Activated naive CD8-positive, alpha-beta T cell (primary cell): ENCODE data around the gene PCDH17.

Experiments used
- H3K27ac Mint-ChIP-seq: one replicate; pipeline ENCODE4 v1.8.0; 2021; ENCODE audit warnings: mixed read lengths
- H3K27me3 Mint-ChIP-seq: one replicate; pipeline ENCODE4 v1.8.0; 2021; ENCODE audit warnings: mixed read lengths
- H3K36me3 Mint-ChIP-seq: one replicate; pipeline ENCODE4 v1.8.0; 2021; ENCODE audit warnings: mixed read lengths
- H3K4me1 Mint-ChIP-seq: one replicate; pipeline ENCODE4 v1.8.0; 2021; ENCODE audit warnings: low read depth, mixed read lengths
- H3K4me3 Mint-ChIP-seq: one replicate; pipeline ENCODE4 v1.8.0; 2021; ENCODE audit warnings: mild to moderate bottlenecking, mixed read lengths
- H3K9me3 Mint-ChIP-seq: one replicate; pipeline ENCODE4 v1.8.0; 2021; ENCODE audit warnings: low read depth, mixed read lengths

PCDH17 gene

GRCh38 chr13:57631596-57632275 is at the start of gene PCDH17:
Gene PCDH17 (plus strand): TSS chr13:57631744. CDS start chr13:57632547, 803 bp downstream.
- Mint-ChIP-seq H3K4me3 (peak within 1 kb of the TSS; percentile 85), H3K27me3 (peaks cover 59% of the 10 kb centered on the region), H3K4me1 (peaks cover 43% of the 10 kb centered on the region), H3K9me3 (no peaks in the 10 kb centered on the region), H3K27ac (peak within 1 kb of the TSS; percentile 16), H3K36me3 (no peaks in the 10 kb centered on the region)

GRCh38 chr13:57582032-57582431 is 49.5 kb upstream of the PCDH17 start:
- no peaks in the 10 kb centered on the region for H3K36me3 Mint-ChIP-seq
- no peak overlapping the region for H3K27ac Mint-ChIP-seq
- no peaks in the 10 kb centered on the region for H3K4me1 Mint-ChIP-seq
- H3K4me3 Mint-ChIP-seq, result no peak overlapping the region
- H3K27me3 Mint-ChIP-seq, result no peaks in the 10 kb centered on the region
- H3K9me3 Mint-ChIP-seq, result no peaks in the 10 kb centered on the region

GRCh38 chr13:57583529-57583928 is 48.0 kb upstream of the PCDH17 start:
- H3K27me3 Mint-ChIP-seq, result no peaks in the 10 kb centered on the region
- no peaks in the 10 kb centered on the region for H3K4me1 Mint-ChIP-seq

GRCh38 chr13:57588639-57589038 is 42.9 kb upstream of the PCDH17 start:
- H3K4me3 Mint-ChIP-seq, result no peak overlapping the region
- no peaks in the 10 kb centered on the region for H3K36me3 Mint-ChIP-seq
- H3K27ac Mint-ChIP-seq, result no peak overlapping the region
- H3K27me3 Mint-ChIP-seq, result no peaks in the 10 kb centered on the region
- H3K4me1 Mint-ChIP-seq, result no peaks in the 10 kb centered on the region
- peaks cover 7% of the 10 kb centered on the region for H3K9me3 Mint-ChIP-seq

More at GRCh38 chr13:57583529-57583928, 48.0 kb upstream of the PCDH17 start:
- H3K4me3 Mint-ChIP-seq, result no peak overlapping the region
- H3K9me3 Mint-ChIP-seq, result peaks cover 4% of the 10 kb centered on the region
- H3K36me3 Mint-ChIP-seq, result no peaks in the 10 kb centered on the region
- no peak overlapping the region for H3K27ac Mint-ChIP-seq

- no peak overlapping the region for H3K27ac Mint-ChIP-seq
- no peaks in the 10 kb centered on the region for H3K27me3 Mint-ChIP-seq
- H3K4me1 Mint-ChIP-seq, result no peaks in the 10 kb centered on the region
- no peaks in the 10 kb centered on the region for H3K36me3 Mint-ChIP-seq
- H3K4me3 Mint-ChIP-seq, result no peak overlapping the region
- peaks cover 10% of the 10 kb centered on the region for H3K9me3 Mint-ChIP-seq
Observed at GRCh38 chr13:57595775-57596174, 35.8 kb upstream of the PCDH17 start.

GRCh38 chr13:57601536-57601935 is 30.0 kb upstream of the PCDH17 start:
- Mint-ChIP-seq H3K27ac (no peak overlapping the region), H3K4me1 (no peaks in the 10 kb centered on the region), H3K27me3 (no peaks in the 10 kb centered on the region), H3K4me3 (no peak overlapping the region), H3K9me3 (peaks cover 7% of the 10 kb centered on the region), H3K36me3 (no peaks in the 10 kb centered on the region)

GRCh38 chr13:57604442-57604841 is 27.1 kb upstream of the PCDH17 start:
- H3K27me3 Mint-ChIP-seq, result no peaks in the 10 kb centered on the region
- H3K9me3 Mint-ChIP-seq, result no peaks in the 10 kb centered on the region
- H3K4me1 Mint-ChIP-seq, result no peaks in the 10 kb centered on the region
- no peak overlapping the region for H3K4me3 Mint-ChIP-seq
- H3K27ac Mint-ChIP-seq, result no peak overlapping the region
- no peaks in the 10 kb centered on the region for H3K36me3 Mint-ChIP-seq

GRCh38 chr13:57611969-57612368 is 19.6 kb upstream of the PCDH17 start:
- Mint-ChIP-seq H3K4me3 (no peak overlapping the region), H3K9me3 (no peaks in the 10 kb centered on the region), H3K36me3 (no peaks in the 10 kb centered on the region), H3K27me3 (no peaks in the 10 kb centered on the region), H3K4me1 (no peaks in the 10 kb centered on the region), H3K27ac (no peak overlapping the region)

GRCh38 chr13:57612568-57612967 is 19.0 kb upstream of the PCDH17 start:
- no peak overlapping the region for H3K27ac Mint-ChIP-seq
- H3K36me3 Mint-ChIP-seq, result no peaks in the 10 kb centered on the region
- no peaks in the 10 kb centered on the region for H3K4me1 Mint-ChIP-seq
- no peaks in the 10 kb centered on the region for H3K9me3 Mint-ChIP-seq
- no peak overlapping the region for H3K4me3 Mint-ChIP-seq
- no peaks in the 10 kb centered on the region for H3K27me3 Mint-ChIP-seq

GRCh38 chr13:57624565-57625435 is 6.7 kb upstream of the PCDH17 start:
- H3K27me3 Mint-ChIP-seq, result peaks cover 21% of the 10 kb centered on the region
- no peak overlapping the region for H3K27ac Mint-ChIP-seq
- H3K9me3 Mint-ChIP-seq, result no peaks in the 10 kb centered on the region
- H3K4me3 Mint-ChIP-seq, result no peak overlapping the region
- H3K36me3 Mint-ChIP-seq, result no peaks in the 10 kb centered on the region
- peaks cover 14% of the 10 kb centered on the region for H3K4me1 Mint-ChIP-seq

GRCh38 chr13:57627663-57628062 is 3.9 kb upstream of the PCDH17 start:
- H3K4me1 Mint-ChIP-seq, result peaks cover 39% of the 10 kb centered on the region
- H3K36me3 Mint-ChIP-seq, result no peaks in the 10 kb centered on the region
- no peaks in the 10 kb centered on the region for H3K9me3 Mint-ChIP-seq
- peaks cover 44% of the 10 kb centered on the region for H3K27me3 Mint-ChIP-seq
- H3K27ac Mint-ChIP-seq, result no peak overlapping the region
- H3K4me3 Mint-ChIP-seq, result no peak overlapping the region

- Mint-ChIP-seq H3K9me3 (no peaks in the 10 kb centered on the region), H3K4me1 (peaks cover 41% of the 10 kb centered on the region), H3K27ac (no peak overlapping the region)
Observed at GRCh38 chr13:57629391-57629804, 2.1 kb upstream of the PCDH17 start.

GRCh38 chr13:57629821-57630235 is 1.7 kb upstream of the PCDH17 start:
- H3K9me3 Mint-ChIP-seq, result no peaks in the 10 kb centered on the region
- H3K27ac Mint-ChIP-seq, result no peak overlapping the region
- H3K36me3 Mint-ChIP-seq, result no peaks in the 10 kb centered on the region
- peak overlapping the region; percentile 85 for H3K4me3 Mint-ChIP-seq
- H3K27me3 Mint-ChIP-seq, result peaks cover 54% of the 10 kb centered on the region
- peaks cover 43% of the 10 kb centered on the region for H3K4me1 Mint-ChIP-seq

More at GRCh38 chr13:57629391-57629804, 2.1 kb upstream of the PCDH17 start:
- H3K27me3 Mint-ChIP-seq, result peaks cover 52% of the 10 kb centered on the region
- H3K4me3 Mint-ChIP-seq, result peak overlapping the region; percentile 85
- H3K36me3 Mint-ChIP-seq, result no peaks in the 10 kb centered on the region

GRCh38 chr13:57630661-57631595 is 616 bp upstream of the PCDH17 start:
- H3K9me3 Mint-ChIP-seq, result no peaks in the 10 kb centered on the region
- peaks cover 56% of the 10 kb centered on the region for H3K27me3 Mint-ChIP-seq
- H3K4me1 Mint-ChIP-seq, result peaks cover 43% of the 10 kb centered on the region
- peak overlapping the region; percentile 85 for H3K4me3 Mint-ChIP-seq
- H3K36me3 Mint-ChIP-seq, result no peaks in the 10 kb centered on the region
- no peak overlapping the region for H3K27ac Mint-ChIP-seq
